Cardiac atrium fibroblast (primary cell): ENCODE results near the gene PEBP1. TPM values are rescaled to one million over a fixed set of nuclear protein-coding genes. Genes with fewer than 3 reads are reported as not detected.

Source experiments
- total RNA-seq: library from RNA; depleted of rRNA; stranded (reverse); fragments of >200 nt; gene quantifications from 2 replicates; pipeline ENCODE4 v1.2.3, GENCODE V29; 2015

The PEBP1 gene
- 155 and 189 TPM in 2 replicates for total RNA-seq

DNA sequence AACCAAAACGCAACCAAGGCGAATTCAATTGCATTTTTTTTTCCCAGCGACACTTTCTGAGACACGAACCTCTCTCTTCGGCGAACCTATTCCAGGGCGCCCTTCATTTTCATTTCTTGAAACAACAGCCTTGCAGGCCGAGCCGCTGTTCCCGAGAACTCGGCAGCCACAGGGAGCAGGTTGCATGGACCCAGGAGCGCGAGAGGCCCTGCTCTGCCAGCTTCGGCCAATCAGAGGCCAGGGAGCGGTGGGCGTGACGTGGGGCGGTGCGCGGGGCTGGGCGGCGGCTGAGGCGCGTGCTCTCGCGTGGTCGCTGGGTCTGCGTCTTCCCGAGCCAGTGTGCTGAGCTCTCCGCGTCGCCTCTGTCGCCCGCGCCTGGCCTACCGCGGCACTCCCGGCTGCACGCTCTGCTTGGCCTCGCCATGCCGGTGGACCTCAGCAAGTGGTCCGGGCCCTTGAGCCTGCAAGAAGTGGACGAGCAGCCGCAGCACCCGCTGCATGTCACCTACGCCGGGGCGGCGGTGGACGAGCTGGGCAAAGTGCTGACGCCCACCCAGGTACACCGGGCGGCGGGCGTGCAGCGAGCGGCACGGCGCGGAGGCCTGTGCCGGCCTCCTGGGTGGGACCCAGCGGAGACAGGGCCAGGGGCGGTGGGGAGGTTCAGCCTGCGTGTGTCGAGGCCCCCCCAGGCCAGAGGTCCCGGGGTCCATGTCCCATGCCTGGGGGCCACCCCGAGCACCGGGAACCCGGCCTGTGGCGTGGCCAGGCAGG, at the start of gene PEBP1:
Gene PEBP1, plus strand, starts transcription at position 337 of the 771 bp plus-strand sequence. Its CDS starts 86 bp downstream, at position 423.

DNA sequence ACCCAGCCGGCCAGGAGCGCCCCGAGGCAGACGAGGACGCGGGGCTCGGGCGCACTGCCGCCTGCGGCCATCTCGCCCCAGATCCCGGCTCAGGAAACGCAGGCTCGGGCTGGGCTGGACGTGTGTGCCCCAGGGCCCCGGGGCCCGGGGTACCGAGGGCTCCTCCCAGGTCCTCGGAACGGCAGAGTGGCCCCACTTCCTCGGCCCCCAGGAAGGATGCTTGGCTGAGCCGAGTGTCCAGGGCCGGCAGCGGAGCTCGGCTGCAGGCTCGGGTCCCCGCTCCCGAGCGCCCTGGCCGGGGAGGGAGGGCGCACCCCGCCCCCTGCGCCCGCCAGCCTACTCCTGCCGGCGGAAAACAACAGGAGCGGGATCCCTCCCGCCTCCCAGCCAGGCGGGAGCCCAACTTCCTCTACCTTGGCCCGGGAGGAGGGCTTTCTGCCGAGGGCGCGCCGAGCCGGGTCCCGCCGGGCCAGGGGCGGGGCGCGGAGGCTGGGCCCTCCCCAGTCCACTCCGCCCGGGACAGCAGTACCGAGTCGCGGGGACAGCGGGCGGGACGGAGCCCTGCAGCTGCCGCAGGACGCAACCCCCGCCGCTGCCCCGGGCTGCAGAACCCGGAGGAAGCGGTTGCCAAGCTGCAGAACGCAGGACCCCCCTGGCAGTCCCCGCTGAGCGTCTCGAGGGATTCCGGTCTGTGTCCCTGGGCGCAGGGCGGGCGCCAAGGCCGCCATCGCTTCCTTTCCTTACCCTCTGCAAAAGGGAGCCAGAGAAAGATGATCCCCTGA, 32.1 kb upstream of the PEBP1 start, which contains the start of gene VSIG10:
Gene VSIG10, minus strand, starts transcription at position 411 of the 782 bp plus-strand sequence. Its CDS starts 340 bp downstream, at position 71.

Other genes with a start within 250 kb of the PEBP1 start
- gene KSR2, start 167.1 kb upstream of the PEBP1 start, total RNA-seq, result not detected in 2 replicates
- 10.4 and 13.9 TPM in 2 replicates for gene RFC5, start 119.4 kb upstream of the PEBP1 start, total RNA-seq
- gene WSB2, start 74.9 kb upstream of the PEBP1 start, total RNA-seq, result 95.1 and 106 TPM in 2 replicates
- gene VSIG10, start 32.1 kb upstream of the PEBP1 start, total RNA-seq, result 4.9 and 7.2 TPM in 2 replicates
- gene TAOK3, start 236.8 kb downstream of the PEBP1 start, total RNA-seq, result 7.9 and 8.6 TPM in 2 replicates
- gene SUDS3, start 240.4 kb downstream of the PEBP1 start, total RNA-seq, result 11.0 and 13.6 TPM in 2 replicates